GM19372 (cell line): ENCODE measurements around the gene ATG5.
"Not testable (repeated sequence)": the region's sequence is repeated elsewhere in the genome, so short reads cannot be mapped to it uniquely, and the experiment has no call there.

Experiments
- ATAC-seq: cut with Tn5 transposase; IDR thresholded peaks from one replicate; pipeline ENCODE4 v1.9.1; 2021; ENCODE audit warnings: mild to moderate bottlenecking, low read depth, moderate library complexity; ENCODE audit not compliant: unreplicated experiment

ATG5 gene

DNA sequence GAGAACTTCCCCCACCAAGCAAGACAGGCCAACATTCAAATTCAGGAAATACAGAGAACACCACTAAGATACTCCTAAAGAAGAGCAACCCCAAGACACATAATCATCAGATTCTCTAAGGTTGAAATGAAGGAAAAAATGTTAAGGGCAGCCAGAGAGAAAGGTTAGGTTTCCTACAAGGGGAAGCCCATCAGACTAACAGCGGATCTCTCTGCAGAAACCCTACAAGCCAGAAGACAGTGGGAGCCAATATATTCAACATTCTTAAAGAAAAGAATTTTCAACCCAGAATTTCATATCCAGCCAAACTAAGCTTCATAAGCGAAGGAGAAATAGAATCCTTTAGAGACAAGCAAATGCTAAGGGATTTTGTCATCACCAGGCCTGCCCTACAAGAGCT is 61.1 kb downstream of the ATG5 start:
- not testable (repeated sequence) for ATAC-seq

DNA sequence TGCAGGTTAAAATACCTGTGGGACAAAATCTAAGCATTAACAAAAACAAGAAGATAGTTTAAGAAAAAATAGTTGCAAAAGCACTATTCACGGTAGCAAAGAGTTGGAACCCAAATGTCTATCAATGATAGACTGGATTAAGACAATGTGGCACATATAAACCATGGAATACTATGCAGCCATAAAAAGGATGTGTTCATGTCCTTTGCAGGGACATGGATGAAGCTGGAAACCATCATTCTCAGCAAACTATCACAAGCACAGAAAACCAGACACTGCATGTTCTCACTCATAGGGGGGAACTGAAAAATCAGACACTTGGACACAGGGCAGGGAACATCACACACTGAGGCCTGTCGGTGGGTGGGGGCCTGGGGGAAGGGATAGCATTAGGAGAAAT is 65.8 kb downstream of the ATG5 start:
- not testable (repeated sequence) for ATAC-seq

DNA sequence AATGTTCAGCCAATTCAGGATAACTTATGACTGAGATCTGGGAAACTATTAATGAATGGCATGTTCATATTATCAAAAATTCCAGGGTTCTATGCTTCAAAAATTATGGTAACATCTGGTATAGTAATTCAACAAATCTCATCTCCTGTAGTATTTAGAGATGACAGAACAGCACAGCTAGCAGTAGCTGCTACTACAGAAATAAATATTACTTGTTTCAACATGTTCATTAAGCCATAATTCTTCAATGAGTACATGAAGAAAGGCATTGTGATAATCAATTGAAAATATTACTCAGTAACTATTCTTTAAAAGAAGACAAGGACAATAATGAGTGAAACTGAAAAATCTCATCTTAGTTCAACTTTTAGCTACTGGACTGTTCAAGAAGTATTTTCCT is 66.8 kb downstream of the ATG5 start:
- no peak for ATAC-seq

DNA sequence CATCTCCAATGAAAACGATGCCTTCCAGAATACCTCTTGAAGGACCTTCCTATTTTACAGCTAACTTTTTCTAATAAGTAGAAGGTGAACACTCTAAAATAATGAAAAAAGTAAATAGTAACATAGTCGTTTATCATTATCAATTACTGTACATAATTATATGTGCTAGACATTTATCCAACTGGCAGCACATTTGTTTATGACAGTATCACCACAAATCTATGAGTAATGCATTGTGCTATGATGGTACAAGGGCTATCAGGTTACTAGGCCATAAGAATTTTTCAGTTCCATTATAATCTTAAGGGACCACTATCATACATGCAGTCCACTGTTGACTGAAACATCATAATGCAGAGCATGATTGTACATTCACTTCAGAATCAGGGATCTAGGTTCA is 68.4 kb downstream of the ATG5 start:
- no peak for ATAC-seq

DNA sequence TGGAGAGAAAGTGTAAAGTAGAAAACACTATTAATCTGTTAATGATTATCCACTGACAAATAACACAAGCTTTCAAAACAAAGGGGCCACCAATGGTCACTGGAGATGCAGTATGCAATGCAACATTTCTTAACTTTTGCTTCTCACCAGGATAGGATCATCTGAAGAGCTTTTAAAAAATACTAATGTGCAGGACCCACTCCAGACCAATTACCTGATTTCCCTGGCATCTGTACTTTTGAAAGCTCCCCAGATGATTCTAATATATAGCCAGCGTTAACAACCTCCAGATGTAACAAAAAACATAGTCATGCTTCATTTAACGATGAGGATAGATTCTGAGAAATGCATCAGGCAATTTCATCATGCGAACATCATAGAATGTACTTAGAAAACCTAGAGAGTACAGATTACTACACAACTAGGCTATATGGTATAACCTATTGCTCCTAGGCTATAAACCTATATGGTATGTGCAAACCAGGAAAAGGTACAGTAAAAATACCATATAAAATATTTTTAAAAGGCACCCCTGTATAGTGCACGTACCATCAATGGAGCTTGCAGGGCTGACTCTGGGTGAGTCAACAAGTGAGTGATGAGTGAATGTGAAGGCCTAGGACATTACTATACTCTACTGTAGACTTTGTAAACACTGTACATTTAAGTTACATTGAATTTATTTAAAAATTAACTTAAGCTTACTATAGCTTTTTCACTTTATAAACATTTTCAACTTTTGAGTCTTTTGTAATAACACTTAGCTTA is 69.2 kb downstream of the ATG5 start:
- ATAC-seq, result no peak

DNA sequence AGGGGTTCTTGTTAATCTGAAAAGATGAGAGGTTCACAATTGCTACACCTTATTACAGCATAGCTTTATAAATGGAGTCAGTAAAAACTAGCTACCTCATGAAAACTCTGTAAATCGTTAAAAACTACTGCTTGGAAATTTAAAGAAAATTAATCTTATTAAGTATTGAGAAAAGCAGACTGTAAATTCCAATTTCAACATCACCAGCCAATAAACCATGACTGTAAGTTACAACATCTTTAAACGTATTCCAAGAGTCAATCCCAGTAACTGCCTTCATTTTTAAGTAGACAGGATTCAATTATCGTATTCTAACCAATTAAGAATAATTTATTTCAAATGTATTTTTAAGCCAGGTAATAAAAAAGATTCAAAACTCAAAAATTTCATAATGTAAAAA is 70.3 kb downstream of the ATG5 start:
- no peak for ATAC-seq

DNA sequence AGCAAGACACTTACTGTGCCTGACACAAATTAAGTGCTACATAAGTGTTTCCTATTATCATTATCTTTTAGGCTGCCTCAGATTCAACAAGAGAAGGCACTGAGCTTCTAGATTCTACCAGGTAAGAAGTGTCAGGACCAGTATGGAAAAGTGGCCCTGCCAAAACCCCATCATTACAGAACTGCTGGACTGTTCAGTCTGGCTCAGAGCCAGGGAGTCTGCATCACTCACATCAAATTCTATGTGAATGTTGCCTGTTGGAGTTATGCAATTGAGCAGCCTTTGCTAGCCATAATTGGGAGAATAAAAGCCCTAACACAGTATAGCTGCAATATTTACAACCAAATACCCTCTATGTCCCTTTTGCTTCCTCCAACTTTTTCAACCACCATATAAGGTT is 70.9 kb downstream of the ATG5 start:
- ATAC-seq, result no peak

DNA sequence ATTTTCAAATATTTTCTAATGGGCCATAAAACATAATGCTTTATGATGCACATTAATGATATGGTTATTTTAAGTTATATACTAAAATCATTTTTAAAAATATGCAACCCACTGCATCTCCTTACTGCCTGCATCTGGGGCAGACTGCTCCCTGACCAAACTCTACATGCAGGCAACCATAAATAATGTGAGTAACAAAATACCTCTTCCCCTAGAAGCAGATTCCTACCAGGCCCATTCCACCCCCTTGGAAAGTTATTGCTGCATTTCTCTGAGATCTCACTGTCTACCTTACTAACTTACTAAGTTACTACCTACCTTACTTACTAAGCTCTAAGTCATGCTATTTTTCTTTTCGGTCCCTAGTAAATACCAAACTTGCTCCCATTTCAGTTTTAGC is 71.8 kb downstream of the ATG5 start:
- no peak for ATAC-seq

DNA sequence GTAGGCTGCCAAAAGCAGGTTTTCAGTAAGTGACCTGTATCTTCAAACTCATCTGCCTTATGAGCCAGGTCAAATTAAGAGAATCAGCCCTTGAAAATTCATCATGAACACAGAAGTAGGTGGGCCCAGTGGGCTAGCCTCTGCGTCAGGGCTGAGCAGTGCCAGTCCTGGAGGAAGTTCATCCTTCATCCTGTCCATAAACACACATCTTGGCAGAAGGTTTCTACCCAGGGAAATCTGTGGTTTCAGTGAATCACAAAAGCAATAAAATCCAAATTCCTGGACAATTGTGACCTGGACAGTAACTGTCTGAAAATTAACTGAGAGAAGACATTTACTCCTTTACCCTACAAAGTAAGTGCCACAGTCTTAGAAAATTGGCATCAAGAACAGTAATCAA is 72.4 kb downstream of the ATG5 start:
- no peak for ATAC-seq

DNA sequence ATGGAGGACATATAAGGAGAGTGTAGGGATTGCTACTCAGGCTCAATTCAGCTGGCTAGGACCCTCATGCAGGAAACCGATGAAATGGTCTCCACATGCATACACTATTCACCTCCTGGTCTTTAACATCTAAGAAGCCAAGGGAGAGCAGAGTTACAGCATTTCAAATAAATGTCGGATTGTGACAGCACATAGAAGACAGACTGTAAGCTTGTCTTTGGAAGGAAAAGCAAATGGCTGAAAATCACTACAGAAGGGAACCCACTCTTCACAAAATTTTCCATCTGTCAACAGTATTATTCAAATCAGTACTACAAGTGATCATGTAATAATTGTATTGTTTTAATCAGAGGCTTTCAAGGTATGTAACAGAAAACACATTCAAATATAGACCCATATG is 72.9 kb downstream of the ATG5 start:
- ATAC-seq, result no peak

DNA sequence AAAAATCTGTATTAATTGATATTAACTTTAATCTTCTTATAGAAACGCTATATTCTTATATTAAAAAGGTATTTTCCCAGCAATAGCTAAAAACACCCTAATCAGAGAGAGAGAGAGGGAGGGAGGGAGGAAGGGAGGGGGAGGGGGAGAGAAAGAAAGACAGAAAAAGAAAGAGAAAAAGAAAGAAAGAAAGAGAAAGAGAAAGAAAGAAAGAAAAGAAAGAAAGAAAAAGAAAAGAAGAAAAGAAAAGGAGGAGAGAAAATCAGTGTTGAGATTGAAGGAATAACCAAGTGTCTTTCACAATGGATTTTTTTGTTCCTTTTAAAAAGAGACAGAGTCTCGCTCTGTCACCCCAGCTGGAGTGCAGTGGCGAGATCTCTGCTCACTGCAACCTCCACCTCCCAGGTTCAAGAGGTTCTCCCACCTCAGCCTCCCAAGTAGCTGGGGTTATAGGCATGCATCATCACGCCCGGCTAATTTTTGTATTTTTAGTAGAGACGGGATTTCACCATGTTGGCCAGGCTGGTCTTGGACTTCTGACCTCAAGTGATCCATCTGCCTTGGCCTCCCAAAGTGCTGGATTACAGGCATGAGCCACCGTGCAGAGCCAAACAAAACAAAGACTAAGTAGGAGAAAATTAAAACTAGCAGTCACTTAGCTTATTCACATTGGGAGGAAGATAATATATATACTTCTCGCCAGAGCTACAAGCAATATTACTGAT is 73.9 kb downstream of the ATG5 start:
- not testable (repeated sequence) for ATAC-seq

DNA sequence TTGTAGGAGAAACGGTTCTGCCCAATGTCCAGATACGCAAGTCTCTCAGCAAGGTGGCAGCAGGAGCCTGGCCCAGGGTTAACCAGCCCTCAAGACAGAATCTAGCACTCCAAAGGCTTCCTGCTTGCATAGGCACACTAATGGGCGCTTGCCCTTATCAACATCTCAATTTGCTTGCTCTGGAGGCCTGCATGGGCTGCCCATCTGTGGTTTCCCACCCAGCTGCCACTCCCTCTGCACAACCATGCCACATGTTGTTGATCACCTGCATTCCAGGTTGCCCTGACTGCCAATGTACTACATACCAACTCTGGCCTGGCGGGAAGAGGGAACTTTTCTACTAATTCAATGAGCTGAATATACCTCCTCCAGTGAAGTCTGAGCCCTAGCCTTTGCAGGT is 74.6 kb downstream of the ATG5 start:
- ATAC-seq, result no peak

DNA sequence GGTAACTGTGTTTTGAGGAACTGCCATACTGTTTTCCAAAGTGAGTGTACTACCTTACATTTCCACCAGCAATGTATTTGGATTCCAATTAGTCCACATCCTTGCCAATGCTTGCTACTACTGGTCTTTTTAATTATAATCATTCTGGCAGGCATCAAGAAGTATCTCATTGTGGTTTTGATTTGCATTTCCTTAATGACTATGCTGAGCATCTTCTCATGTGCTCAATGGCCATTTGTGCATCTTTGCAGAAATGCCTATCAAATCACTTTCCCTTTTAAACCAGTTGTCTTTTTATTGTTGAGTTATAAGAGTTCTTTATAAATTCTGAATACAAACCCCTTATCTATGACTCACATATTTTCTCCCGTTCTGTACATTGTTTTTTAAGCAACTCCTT is 75.9 kb downstream of the ATG5 start:
- ATAC-seq, result no peak

DNA sequence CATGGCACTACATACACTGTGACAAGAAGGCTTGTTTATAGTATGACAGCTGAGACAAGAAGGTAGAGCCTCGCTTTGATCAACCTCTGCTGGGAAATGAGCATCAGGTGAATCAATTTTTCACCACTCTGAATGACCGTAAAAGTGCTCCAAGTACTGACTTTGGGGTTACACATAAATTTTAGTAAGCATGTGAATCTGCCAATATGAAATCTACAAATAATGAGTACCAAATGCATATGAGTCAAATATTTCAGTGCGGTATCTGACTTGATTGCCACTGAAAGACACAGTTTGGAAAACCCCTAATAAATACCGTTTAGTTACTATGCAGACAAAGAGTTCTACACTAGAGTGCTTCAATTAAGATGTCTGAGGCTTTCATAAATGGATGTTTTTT is 77.8 kb downstream of the ATG5 start:
- no peak for ATAC-seq

DNA sequence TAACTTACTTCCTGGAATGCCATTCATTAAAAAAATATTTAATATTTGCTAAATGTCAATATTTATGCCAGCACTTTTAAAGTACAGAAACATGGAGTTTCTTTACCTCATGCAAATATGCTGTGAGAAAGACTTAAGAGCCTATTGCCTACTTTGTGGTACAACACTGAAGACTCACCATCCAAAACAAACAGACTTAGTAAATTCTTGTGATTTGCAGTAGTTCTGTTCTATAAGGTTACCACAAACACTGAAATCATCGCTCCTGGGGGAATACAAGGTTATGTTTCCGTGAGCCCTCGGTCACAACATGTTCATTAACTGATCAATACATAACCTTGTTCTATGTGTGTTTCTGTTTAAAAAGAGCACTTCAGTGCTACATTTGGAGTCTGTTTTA is 78.3 kb downstream of the ATG5 start:
- no peak for ATAC-seq

DNA sequence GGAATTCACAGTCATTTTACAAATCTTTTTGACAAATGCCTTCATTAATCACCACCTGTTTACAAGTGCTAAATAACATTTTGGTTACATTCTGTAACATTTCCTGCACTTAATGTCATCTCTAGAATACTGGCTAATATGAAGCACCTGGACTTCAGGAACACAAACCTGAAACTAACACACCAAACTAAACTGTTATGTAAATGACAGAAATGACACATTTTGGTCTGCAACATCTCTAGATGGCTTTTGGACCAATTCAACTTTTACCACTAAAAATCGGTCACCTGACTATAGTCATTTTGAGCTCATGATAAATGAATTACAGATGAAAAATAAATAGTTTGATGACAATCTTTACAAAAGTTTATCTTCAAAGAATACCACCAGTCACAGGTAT is 80.6 kb downstream of the ATG5 start:
- ATAC-seq, result peak; percentile 49

DNA sequence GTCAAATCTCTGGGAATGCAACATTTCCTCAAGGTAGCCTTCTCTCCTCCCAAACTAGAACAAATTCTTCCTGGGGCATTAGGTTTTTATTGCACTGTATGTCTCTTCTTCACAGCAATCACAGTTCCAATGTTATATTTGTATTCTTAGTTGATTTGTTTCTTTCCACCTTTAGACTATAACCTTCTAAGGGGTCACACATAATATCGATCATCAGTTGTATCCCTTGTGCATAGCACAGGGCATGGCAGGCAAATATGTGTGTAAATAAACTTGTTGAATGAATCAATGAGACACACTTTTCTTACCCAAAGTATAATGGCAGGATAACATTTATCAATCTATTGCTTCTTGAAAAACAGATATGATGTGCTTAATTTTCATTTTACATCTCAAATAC is 81.0 kb downstream of the ATG5 start:
- no peak for ATAC-seq

DNA sequence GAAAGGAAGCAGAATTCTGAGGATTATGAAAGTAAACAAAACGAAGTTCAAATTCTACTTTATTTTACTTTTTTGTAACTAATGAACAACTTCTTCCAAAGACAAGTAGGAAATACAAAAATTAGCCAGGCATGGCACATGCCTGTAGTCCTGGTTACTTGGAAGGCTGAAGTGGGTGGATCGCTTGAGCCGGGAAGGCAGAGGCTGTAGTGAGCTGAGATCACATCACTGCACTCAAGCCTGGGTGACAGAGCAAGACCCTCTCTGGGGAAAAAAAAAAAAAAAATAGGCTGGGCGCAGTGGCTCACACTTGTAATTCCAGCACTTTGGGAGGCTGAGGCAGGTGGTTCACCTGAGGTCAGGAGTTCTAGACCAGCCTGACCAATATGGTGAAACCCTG is 82.3 kb downstream of the ATG5 start:
- no peak for ATAC-seq

DNA sequence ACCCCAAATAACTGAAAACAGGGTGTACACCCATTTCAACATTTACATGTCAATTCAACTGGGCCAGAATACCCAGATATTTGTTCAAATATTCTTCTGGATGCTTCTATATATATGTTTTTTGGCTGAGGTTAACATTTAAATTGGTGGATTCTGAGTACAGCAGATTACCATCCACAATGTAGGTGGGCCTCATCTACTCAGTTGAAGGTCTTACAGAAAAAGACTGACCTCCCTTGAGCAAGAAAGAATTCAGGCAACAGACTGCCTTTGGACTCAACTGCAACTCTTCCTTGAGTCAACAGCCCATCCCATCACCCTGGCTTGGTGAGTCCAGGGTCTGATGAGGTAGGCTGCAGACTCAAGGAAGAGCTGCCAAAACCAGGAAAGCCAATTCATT is 84.1 kb downstream of the ATG5 start:
- ATAC-seq, result no peak

DNA sequence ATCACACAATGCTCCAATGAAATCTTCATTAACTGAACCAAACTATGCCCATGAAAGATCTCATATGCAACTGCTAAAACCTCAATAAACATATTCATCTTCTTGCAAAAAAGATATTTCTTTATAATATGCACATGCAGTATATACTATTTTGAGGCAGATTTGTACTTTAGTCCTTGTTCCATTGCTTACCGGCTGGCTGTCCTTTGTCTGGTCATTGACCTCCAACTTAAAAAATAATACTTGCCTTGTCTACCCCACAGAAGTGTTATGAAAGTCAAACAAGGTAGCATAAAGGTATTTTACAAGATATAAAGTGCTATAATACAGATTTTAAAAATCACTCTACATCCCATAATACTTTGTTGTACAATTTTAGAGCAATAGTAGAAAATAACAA is 88.3 kb downstream of the ATG5 start:
- ATAC-seq, result no peak

DNA sequence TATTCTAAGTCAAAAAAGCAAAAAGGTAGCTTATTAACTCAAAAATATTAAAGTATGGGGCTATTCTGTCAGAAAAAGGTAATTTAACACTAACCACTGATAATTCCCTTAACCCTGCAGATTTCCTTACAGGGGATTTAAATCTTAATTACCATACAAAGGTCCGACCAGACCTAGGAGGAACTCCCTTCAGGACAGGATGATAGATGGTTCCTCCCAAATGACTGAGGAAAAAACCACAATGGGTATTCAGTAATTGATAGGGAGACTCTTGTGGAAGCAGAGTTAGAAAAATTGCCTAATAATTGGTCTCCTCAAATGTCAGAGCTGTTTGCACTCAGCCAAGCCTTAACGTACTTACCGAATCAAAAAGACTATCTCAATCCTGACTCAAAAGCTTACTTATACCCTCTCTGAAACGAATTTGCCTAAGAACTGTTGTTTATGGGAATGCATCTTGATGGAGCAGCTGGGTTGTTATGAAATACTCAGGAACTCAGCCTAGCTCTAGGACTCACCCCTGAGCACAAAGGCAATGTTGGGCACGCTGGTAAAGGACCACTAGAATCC is 95.6 kb downstream of the ATG5 start:
- not testable (repeated sequence) for ATAC-seq
